Upper lobe of left lung (tissue), 4 donors: ENCODE data around the gene APPBP2.

Experiments used
- EP300 ChIP-seq, 4 donors: sonication (generic); formaldehyde crosslinking; IDR thresholded peaks; one replicate each; pipeline ENCODE4 v1.5.1; 2017; ENCODE audit warnings: antibody characterized with exemption in 4 of 4, control low read depth in 2 of 4
- POLR2A ChIP-seq, 4 donors: fragments of 450-650 bp; IDR thresholded peaks; one replicate each; pipeline ENCODE4 v1.5.1; 2016 to 2017; ENCODE audit warnings: antibody characterized with exemption in 4 of 4, mild to moderate bottlenecking in 2 of 4
- POLR2AphosphoS5 ChIP-seq, 2 donors: sonication (generic); formaldehyde crosslinking; IDR thresholded peaks; one replicate each; pipeline ENCODE4 v1.5.1; 2017; ENCODE audit warnings: antibody characterized with exemption in 2 of 2
- TF ChIP-seq, protein P1 (sequence below), 6 experiments: fragments of 450-650 bp in 4 of 6; fragments of 200-600 bp in 2 of 6; sonication (generic) in 2 of 6; IDR thresholded peaks; one replicate each; pipeline ENCODE4 v1.5.1; 2016 to 2019; ENCODE audit warnings: antibody characterized with exemption in 6 of 6

DNA sequence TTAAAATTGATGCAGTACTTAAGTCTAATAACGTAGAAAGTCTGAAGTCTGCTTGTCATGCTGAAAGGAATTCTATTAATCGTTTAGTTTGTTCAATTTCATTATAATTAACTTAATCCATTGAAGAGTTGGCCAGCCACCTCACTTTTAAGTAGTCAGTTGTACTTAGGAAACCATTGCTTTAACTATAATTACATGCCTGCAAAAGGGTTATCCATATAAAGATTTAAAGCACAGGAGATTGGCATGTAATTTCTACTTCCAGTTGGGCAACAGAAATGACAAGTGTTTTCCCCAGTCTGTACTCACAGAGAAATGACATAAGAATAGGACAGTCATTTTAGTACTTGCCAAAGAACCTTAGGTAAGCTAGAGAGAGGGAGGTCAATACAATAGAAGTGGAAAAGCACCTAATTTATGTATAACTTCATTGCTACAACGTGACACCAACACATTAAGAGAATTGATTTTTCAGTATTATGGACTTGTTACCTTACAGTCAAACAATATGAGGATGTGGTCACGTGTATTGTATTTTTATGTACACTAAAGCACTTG, 130.5 kb downstream of the APPBP2 start:
- TF ChIP-seq, protein P1, sequence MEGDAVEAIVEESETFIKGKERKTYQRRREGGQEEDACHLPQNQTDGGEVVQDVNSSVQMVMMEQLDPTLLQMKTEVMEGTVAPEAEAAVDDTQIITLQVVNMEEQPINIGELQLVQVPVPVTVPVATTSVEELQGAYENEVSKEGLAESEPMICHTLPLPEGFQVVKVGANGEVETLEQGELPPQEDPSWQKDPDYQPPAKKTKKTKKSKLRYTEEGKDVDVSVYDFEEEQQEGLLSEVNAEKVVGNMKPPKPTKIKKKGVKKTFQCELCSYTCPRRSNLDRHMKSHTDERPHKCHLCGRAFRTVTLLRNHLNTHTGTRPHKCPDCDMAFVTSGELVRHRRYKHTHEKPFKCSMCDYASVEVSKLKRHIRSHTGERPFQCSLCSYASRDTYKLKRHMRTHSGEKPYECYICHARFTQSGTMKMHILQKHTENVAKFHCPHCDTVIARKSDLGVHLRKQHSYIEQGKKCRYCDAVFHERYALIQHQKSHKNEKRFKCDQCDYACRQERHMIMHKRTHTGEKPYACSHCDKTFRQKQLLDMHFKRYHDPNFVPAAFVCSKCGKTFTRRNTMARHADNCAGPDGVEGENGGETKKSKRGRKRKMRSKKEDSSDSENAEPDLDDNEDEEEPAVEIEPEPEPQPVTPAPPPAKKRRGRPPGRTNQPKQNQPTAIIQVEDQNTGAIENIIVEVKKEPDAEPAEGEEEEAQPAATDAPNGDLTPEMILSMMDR (IDR thresholded peaks at IDR 0.05): no peak
- no peak for TF ChIP-seq POLR2A (IDR thresholded peaks at IDR 0.05)
- TF ChIP-seq POLR2AphosphoS5 (IDR thresholded peaks at IDR 0.05): peak in 1 of 2 donors; percentile 10
- no peak for TF ChIP-seq EP300 (IDR thresholded peaks at IDR 0.05)
